Endodermal cell (in vitro differentiated cells): Measurements from ENCODE around the gene GPR62. TPM values are rescaled to one million over a fixed set of nuclear protein-coding genes. Genes with fewer than 3 reads are reported as not detected.

Experiments used
- DNase-seq: peaks from one replicate; pipeline ENCODE4 v3.0.0-alpha.2; 2017
- H3K27ac ChIP-seq: 2 replicates; pipeline ENCODE4 v1.5.1; 2013; ENCODE audit warnings: mild to moderate bottlenecking, low read depth, low read length, moderate library complexity
- H3K27me3 ChIP-seq: 2 replicates; pipeline ENCODE4 v1.6.1; 2013; ENCODE audit warnings: mild to moderate bottlenecking, low read length, moderate library complexity; ENCODE audit not compliant: insufficient read depth, control insufficient read depth, poor library complexity, severe bottlenecking
- H3K36me3 ChIP-seq: 2 replicates; pipeline ENCODE4 v1.7.0; 2013; ENCODE audit warnings: mild to moderate bottlenecking, low read length, moderate library complexity; ENCODE audit not compliant: control insufficient read depth, insufficient read depth
- H3K4me1 ChIP-seq: one replicate; pipeline ENCODE4 v1.7.0; 2013; ENCODE audit warnings: low read length; ENCODE audit not compliant: control insufficient read depth, insufficient read depth
- H3K4me3 ChIP-seq: 2 replicates; pipeline ENCODE4 v1.5.1; 2013; ENCODE audit warnings: mild to moderate bottlenecking, low read length, moderate library complexity
- H3K9ac ChIP-seq: 2 replicates; pipeline ENCODE4 v1.6.1; 2013; ENCODE audit warnings: mild to moderate bottlenecking, low read length, moderate library complexity; ENCODE audit not compliant: poor library complexity, severe bottlenecking; ENCODE audit errors: extremely low read depth
- H3K9me3 ChIP-seq: 2 replicates; pipeline ENCODE4 v1.6.1; 2013; ENCODE audit warnings: mild to moderate bottlenecking, low read length, moderate library complexity; ENCODE audit not compliant: control insufficient read depth
- H3K27ac Mint-ChIP-seq: 2 replicates; pipeline ENCODE4 v1.8.0; 2020; ENCODE audit warnings: mixed read lengths
- H3K27me3 Mint-ChIP-seq: 2 replicates; pipeline ENCODE4 v1.8.0; 2021; ENCODE audit warnings: mild to moderate bottlenecking, mixed read lengths; ENCODE audit not compliant: insufficient read depth
- H3K36me3 Mint-ChIP-seq: 2 replicates; pipeline ENCODE4 v1.8.0; 2020; ENCODE audit warnings: low read depth, mixed read lengths
- H3K4me1 Mint-ChIP-seq: 2 replicates; pipeline ENCODE4 v1.8.0; 2020; ENCODE audit warnings: mixed read lengths
- H3K4me3 Mint-ChIP-seq: 2 replicates; pipeline ENCODE4 v1.8.0; 2020; ENCODE audit warnings: mild to moderate bottlenecking, moderate library complexity, mixed read lengths
- H3K9me3 Mint-ChIP-seq: 2 replicates; pipeline ENCODE4 v1.8.0; 2020; ENCODE audit warnings: mild to moderate bottlenecking, mixed read lengths
- CTCF ChIP-seq: fragments of 200-600 bp; sonication (generic); conservative IDR thresholded peaks from 2 replicates; pipeline ENCODE4 v1.5.0; 2021; ENCODE audit warnings: antibody characterized with exemption, mild to moderate bottlenecking
- WGBS, 2 experiments: methylation state at CpG; one replicate each; pipeline versions ENCODE4 v1.1.5 to v1.1.7; 2013; ENCODE audit warnings: missing lambda C conversion rate in 2 of 2, mixed read lengths in 1 of 2; ENCODE audit not compliant: insufficient coverage in 1 of 2, insufficient read length in 1 of 2; 5-methylcytosine and 5-hydroxymethylcytosine counted together
- total RNA-seq, 2 donors: library from RNA; stranded (reverse); fragmentation: NEBNext Ultra II Directional in 1 of 2; extraction: Animal tissue kit (Norgen Biotek cat#: 25700) in 1 of 2; gene quantifications; 2 replicates in 1 of 2; 3 replicates in 1 of 2; pipeline ENCODE4 v1.2.1, GENCODE V29; 2021

The GPR62 gene
- total RNA-seq, 2 donors from 2014 or later, result 0.40 to 0.44 TPM

- Mint-ChIP-seq H3K27ac (peak overlapping the region; percentile 82), H3K27me3 (no peaks in the 10 kb centered on the region)
- peak overlapping the region; percentile 88 for H3K4me3 ChIP-seq
These were observed 11.8 kb downstream of the GPR62 start for GRCh38 chr3:51966922-51967383.

GRCh38 chr3:51967384-51968169 lies 12.4 kb downstream of the GPR62 start, which contains the start of gene PCBP4:
PCBP4 (minus strand) TSS chr3:51967454; CDS start chr3:51961240, 6,214 bp downstream.
- Histone ChIP-seq H3K9ac (peak within 1 kb of the TSS; percentile 89), H3K27me3 (no peaks in the 10 kb centered on the region), H3K9me3 (no peaks in the 10 kb centered on the region), H3K27ac (peak within 1 kb of the TSS; percentile 98), H3K4me1 (peaks cover 28% of the 10 kb centered on the region), H3K4me3 (peak within 1 kb of the TSS; percentile 88), H3K36me3 (peaks cover 8% of the 10 kb centered on the region)
- TF ChIP-seq CTCF, result no peak
- Mint-ChIP-seq H3K27me3 (no peaks in the 10 kb centered on the region), H3K9me3 (no peaks in the 10 kb centered on the region), H3K27ac (peak within 1 kb of the TSS; percentile 96), H3K4me3 (peak within 1 kb of the TSS; percentile 79), H3K36me3 (peaks cover 3% of the 10 kb centered on the region), H3K4me1 (peaks cover 48% of the 10 kb centered on the region)
- DNase-seq, result peak; percentile 90
- WGBS, 2 experiments, result 0% methylated on average over 6 to 76 of the region's 90 CpGs

More at GRCh38 chr3:51966922-51967383, 11.8 kb downstream of the GPR62 start:
- peak overlapping the region; percentile 91 for H3K27ac ChIP-seq
- peaks cover 30% of the 10 kb centered on the region for H3K4me1 ChIP-seq
- no peak for DNase-seq
- Mint-ChIP-seq H3K9me3 (no peaks in the 10 kb centered on the region), H3K36me3 (peaks cover 3% of the 10 kb centered on the region), H3K4me3 (peak overlapping the region; percentile 79), H3K4me1 (peaks cover 49% of the 10 kb centered on the region)
- H3K36me3 ChIP-seq, result peaks cover 8% of the 10 kb centered on the region
- H3K9ac ChIP-seq, result peak overlapping the region; percentile 75
- no peaks in the 10 kb centered on the region for H3K9me3 ChIP-seq
- no peaks in the 10 kb centered on the region for H3K27me3 ChIP-seq
- no peak for TF ChIP-seq CTCF
- WGBS, 2 experiments, result 7 to 48% methylated on average over 3 to 33 of the region's 33 CpGs

- peaks cover 3% of the 10 kb centered on the region for H3K36me3 Mint-ChIP-seq
- no peaks in the 10 kb centered on the region for H3K9me3 ChIP-seq
- H3K27me3 ChIP-seq, result no peaks in the 10 kb centered on the region
- DNase-seq, result peak; percentile 78
- H3K27ac Mint-ChIP-seq, result peak overlapping the region; percentile 96
- H3K4me3 Mint-ChIP-seq, result peak overlapping the region; percentile 79
- TF ChIP-seq CTCF, result no peak
- 7% methylated on average over 7 of the region's 11 CpGs; no CpG with 5 or more reads in 1 of the 2 experiments for whole genome bisulfite sequencing, 2 experiments
- H3K9ac ChIP-seq, result peak overlapping the region; percentile 89
- H3K4me3 ChIP-seq, result peak overlapping the region; percentile 82
- H3K27ac ChIP-seq, result peak overlapping the region; percentile 98
- H3K4me1 Mint-ChIP-seq, result peaks cover 43% of the 10 kb centered on the region
- no peaks in the 10 kb centered on the region for H3K9me3 Mint-ChIP-seq
- peaks cover 4% of the 10 kb centered on the region for H3K36me3 ChIP-seq
- no peaks in the 10 kb centered on the region for H3K27me3 Mint-ChIP-seq
- peaks cover 27% of the 10 kb centered on the region for H3K4me1 ChIP-seq
These were observed 13.1 kb downstream of the GPR62 start for GRCh38 chr3:51968170-51968775.
